NCI-H526 treated with DMSO at 0.1 percent for 48 hours (cell line): ENCODE measurements around the gene PEDS1.
"Not testable (repeated sequence)": the region's sequence is repeated elsewhere in the genome, so short reads cannot be mapped to it uniquely, and the experiment has no call there.

Experiments
- DNase-seq: peaks from one replicate; lab custom pipeline; 2025; lab: John Stamatoyannopoulos, UW

The PEDS1 gene

GRCh38 chr20:50135157-50135556 is 18.4 kb downstream of the PEDS1 start:
- DNase-seq, result not testable (repeated sequence)

- no peak for DNase-seq
Measured at GRCh38 chr20:50133474-50134217, 19.9 kb downstream of the PEDS1 start.

GRCh38 chr20:50133041-50133440 is 20.5 kb downstream of the PEDS1 start:
- no peak for DNase-seq

GRCh38 chr20:50130995-50131394 is 22.5 kb downstream of the PEDS1 start:
- no peak for DNase-seq

DNA sequence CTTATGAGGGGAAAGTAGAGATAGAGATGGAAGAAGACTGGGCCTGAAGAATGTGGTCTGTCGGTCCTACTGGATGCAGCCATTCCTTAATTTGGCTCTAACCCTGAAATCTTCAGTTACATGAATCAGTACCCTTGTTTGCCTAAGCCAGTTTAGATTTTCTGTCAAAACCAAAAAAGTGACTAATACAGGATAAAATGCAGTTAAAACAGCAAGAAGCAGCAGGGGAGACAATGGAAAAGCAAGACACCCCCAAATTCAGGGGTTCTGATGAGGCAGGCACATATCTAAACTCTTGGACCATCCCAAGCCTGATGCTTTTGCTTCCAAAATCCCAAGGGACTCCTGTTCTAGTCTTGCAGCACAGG is 23.2 kb downstream of the PEDS1 start:
- DNase-seq, result no peak

DNA sequence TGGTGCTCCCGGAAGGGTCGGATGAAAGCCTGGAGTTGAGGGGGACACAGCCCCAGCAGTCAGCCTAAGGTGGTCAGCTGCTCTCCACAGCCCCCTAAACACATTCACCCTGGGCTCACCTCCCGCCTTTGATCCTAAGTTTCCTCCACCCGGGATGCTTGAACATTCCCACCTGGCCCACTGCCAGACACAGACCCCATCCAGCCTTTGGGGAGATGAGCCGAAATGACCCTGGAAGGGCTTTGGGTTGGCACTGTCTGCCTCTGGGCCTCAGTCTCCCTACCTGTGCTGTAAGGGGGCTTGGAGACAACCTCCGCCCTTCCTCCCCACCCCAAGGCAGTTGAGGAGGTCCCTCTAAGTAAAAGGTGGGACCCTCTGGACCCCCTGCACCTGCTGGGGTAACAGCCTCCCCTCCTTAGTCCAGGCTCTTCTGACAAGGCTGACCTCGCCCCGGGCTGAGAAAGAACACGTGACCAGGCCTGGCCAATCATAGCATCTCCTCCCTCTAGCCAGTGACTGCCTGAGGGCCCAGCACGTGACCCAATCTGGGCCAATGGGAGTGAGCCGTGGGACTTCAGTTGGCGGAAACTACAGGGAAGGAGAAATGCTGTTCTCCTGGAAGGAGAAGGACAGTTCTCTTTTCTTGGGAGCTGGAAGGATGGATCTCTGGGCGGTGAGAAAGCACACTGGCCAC is 23.7 kb downstream of the PEDS1 start:
- DNase-seq, result no peak

DNA sequence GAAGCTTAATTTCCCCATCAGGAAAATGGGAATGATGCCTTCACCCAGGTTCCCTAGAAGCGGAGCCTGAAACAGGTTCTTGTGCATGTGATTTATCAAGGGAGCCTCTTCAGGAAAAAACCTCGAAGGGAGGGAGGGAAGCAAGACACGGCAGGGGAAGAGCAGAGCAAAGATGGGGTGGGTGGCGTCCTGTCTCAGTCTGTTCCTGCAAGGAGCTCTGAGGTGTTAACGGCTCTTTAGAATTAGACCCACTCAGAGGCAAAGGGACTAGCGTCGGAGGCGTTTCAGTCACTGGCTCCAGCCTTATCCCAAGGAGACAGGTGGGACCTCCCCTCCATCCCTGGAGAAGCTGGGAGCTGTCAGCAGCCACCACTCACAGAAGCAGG is 25.0 kb downstream of the PEDS1 start:
- DNase-seq, result no peak

DNA sequence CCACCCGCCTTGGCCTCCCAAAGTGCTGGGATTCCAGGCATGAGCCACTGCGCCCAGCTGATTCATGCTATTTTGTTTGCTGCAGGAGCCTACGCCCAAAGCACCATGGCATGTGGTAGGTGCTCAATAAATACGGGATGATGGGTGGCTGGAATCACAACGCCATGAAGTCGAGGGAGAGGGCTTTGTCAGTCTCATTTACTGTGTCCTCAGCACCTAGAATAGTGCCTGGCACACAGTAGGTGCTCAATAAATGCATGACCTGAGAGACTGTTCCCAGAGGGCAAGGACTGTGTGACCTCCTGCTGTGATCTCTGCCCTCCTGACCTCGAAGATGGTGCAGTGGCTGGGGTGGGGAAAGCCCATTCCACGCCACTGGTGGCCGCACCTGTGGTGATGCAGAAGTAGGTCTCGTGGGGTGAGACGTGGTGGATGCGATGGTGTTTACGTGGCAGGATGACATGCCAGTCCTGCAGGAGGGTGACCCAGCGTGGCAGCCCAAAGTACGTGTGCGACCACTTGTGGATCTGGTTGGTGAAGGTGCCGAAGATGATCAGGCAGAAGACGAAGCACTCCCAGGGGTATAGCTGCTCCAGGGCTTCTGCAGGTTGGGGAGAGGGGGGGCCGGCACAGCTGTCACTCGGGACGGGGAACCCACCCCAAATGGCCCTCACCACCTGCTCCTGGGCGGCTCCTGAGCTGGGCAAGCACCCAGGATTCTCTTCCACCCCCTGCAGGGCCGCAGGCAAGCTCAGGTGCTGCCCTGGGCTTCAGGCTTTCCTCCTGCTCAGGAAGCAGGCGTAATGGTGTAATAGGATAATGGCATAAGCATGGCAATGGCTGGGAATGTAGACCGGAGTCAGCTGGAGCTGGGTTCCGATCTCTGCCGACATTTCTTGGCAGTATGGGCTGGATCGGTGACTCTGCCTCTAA is 25.7 kb downstream of the PEDS1 start:
- DNase-seq, result no peak

DNA sequence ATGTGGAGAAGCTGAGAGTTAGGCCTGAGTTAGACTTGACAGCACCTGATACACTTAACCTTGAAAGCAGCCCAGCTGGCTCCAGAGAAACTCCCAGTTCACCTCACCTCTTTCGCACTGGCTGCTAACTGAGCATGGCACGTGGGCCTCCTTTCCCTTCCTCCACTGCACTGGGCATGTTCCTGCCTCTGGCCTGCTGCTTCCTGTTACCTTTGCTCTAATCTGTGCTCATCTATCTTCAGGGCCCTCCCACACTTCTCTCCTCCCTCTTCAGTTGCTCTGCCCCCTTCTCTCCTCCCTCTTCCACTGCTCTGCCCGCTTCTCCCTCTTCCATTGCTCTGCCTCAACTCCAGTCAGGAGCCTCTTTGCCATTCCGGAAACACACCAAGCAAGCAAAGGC is 26.9 kb downstream of the PEDS1 start:
- no peak for DNase-seq

- no peak for DNase-seq
Measured at GRCh38 chr20:50125279-50125678, 28.2 kb downstream of the PEDS1 start.

GRCh38 chr20:50124496-50124895 is 29.0 kb downstream of the PEDS1 start:
- DNase-seq, result no peak

DNA sequence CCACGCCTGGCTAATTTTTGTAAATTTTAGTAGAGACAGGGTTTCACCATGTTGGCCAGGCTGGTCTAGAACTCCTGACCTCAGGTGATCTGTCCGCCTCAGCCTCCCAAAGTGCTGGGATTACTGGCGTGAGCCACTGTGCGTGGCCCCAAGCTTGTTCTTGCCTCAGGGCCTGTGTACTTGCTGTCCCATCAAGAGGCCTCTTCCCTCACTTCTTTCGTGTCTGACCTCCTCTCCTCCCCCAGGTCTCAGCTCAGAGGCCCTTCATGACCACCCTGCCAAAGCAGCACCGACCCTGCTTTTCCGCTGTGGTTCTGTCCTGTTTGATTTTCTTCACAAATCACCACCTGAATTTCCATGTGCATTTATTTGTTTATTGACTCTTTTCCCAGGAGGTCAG is 30.1 kb downstream of the PEDS1 start:
- DNase-seq, result no peak

DNA sequence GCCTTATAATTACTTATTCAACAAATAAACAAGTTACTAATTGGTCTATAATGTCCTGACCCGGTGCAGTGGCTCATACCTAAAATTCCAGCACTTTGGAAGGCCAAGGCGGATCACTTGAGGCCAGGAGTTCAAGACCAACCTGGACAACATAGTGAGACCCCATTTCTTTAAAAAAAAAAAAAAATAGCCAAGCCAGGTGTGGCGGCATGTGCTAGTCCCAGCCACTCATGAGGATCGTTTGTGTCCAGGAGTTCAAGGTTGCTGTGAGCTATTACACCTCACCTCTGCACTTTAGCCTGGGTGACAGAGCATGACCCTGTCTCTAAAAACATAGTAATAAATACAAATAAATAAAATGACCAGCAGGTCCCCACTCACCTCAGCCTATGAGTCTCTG is 30.8 kb downstream of the PEDS1 start:
- DNase-seq, result no peak

- no peak for DNase-seq
Measured at GRCh38 chr20:50121858-50122271, 31.7 kb downstream of the PEDS1 start.

DNA sequence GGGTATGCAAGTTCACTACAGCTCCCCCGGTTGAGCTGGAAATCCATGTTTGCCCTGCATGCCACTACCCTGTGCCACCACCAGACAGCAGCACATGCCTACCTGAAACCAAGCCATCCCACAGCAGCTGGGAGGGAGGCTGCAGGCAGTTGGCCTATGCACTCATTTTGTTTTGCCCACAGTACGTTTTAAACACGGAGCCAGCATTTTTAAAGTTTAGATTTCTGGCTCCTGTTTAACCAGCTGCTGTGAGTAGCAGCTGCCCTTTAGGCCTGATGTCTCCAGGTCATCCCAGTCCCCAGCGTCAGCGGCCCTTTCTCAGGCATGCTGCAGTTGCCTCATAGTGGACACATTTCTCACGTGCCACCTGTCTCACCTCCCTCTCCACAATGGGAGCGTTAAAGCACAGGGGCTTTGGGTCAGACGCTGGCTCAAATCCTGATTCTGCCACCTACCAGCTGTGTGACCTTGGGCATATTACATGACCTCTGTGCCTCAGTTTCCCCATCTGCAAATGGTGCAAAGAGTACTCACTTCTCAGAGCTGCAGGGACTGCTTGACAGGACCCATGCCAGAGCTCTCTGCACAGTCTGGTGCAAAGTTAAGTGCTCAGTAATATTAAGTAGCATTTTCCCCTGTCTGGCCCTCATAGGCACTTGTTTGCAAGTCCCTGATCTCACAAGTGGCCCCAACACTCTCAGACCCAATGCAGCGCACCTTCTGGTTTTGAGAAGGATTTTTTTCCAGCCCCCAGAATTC is 32.4 kb downstream of the PEDS1 start:
- DNase-seq, result peak; percentile 61

GRCh38 chr20:50118203-50118602 is 35.3 kb downstream of the PEDS1 start:
- no peak for DNase-seq

- DNase-seq, result no peak
Measured at GRCh38 chr20:50116368-50116999, 37.0 kb downstream of the PEDS1 start.

GRCh38 chr20:50115591-50116367 is 37.7 kb downstream of the PEDS1 start:
- peak; percentile 92 for DNase-seq

GRCh38 chr20:50115041-50115512 is 38.4 kb downstream of the PEDS1 start:
- no peak for DNase-seq

- no peak for DNase-seq
Measured at GRCh38 chr20:50113420-50114224, 39.9 kb downstream of the PEDS1 start.
